Tibial nerve (tissue), 4 donors: ENCODE results near the gene PXN. TPM values are rescaled to one million over a fixed set of nuclear protein-coding genes. Genes with fewer than 3 reads are reported as not detected.

Experiments used
- DNase-seq, 2 donors: peaks; one replicate each; pipeline ENCODE4 v3.0.0-alpha.2; 2019; ENCODE audit warnings: low spot score in 2 of 2
- H3K27ac ChIP-seq, 4 donors: fragments of 200-600 bp; sonication (generic) in 3 of 4; one replicate each; pipeline ENCODE4 v1.5.1; 2017 to 2019; ENCODE audit warnings: mild to moderate bottlenecking in 1 of 4
- H3K27me3 ChIP-seq, 2 donors: fragments of 200-600 bp; sonication (generic) in 1 of 2; one replicate each; pipeline versions ENCODE4 v1.5.1 to v1.6.0; 2017 to 2019
- H3K36me3 ChIP-seq, 3 donors: fragments of 200-600 bp; sonication (generic); one replicate each; pipeline ENCODE4 v1.5.1; 2018 to 2019
- H3K4me1 ChIP-seq, 4 donors: fragments of 200-600 bp; sonication (generic) in 3 of 4; one replicate each; pipeline ENCODE4 v1.5.1; 2017 to 2019
- H3K4me3 ChIP-seq, 4 donors: fragments of 200-600 bp; sonication (generic) in 3 of 4; one replicate each; pipeline ENCODE4 v1.5.1; 2017 to 2019; ENCODE audit warnings: mild to moderate bottlenecking in 1 of 4, moderate library complexity in 1 of 4
- H3K9me3 ChIP-seq, 4 donors: fragments of 200-600 bp; sonication (generic) in 3 of 4; one replicate each; pipeline ENCODE4 v1.5.1; 2017 to 2019
- EP300 ChIP-seq, 2 donors: sonication (generic); formaldehyde crosslinking; IDR thresholded peaks; one replicate each; pipeline ENCODE4 v1.6.1; 2017; ENCODE audit warnings: antibody characterized with exemption in 2 of 2, mild to moderate bottlenecking in 1 of 2
- POLR2A ChIP-seq, 2 donors: fragments of 450-650 bp; IDR thresholded peaks; one replicate each; pipeline ENCODE4 v1.6.1; 2017; ENCODE audit warnings: antibody characterized with exemption in 2 of 2, mild to moderate bottlenecking in 2 of 2, moderate library complexity in 2 of 2
- WGBS, 2 donors: methylation state at CpG; one replicate each; pipeline ENCODE4 v1.1.5; 2018; 5-methylcytosine and 5-hydroxymethylcytosine counted together
- total RNA-seq, 4 donors: library from RNA; depleted of rRNA; stranded (reverse); fragments of >200 nt; gene quantifications; one replicate each; pipeline ENCODE4 v1.1.0, GENCODE V29; 2016
- TF ChIP-seq, protein P1 (sequence below), 5 experiments: fragments of 200-600 bp in 3 of 5; fragments of 450-650 bp in 2 of 5; sonication (generic) in 3 of 5; IDR thresholded peaks; one replicate each; pipeline ENCODE4 v1.5.1; 2016 to 2019; ENCODE audit warnings: antibody characterized with exemption in 5 of 5, mild to moderate bottlenecking in 3 of 5, moderate library complexity in 2 of 5

PXN gene
- total RNA-seq, 4 donors from 2014 or later: 217 to 428 (median 330) TPM

DNA sequence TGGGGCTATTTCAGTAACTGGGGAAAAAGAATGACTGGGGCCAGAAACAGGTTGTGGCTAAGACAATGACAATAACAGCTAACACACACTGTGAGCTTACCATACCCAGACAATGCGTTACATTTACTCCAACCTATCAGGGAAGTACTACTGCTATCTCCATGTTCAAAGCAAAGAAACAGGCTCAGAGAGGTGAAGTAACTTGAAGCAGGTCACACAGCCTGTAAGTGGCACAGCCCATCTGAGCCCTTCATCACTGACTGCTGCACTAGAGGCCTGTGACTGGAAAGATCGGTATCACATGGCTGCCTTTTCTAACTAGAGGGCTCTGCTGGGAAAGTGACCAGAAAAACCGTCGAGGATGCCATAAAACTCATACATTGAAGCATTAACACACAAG is 78.9 kb downstream of the PXN start:
- TF ChIP-seq, protein P1, sequence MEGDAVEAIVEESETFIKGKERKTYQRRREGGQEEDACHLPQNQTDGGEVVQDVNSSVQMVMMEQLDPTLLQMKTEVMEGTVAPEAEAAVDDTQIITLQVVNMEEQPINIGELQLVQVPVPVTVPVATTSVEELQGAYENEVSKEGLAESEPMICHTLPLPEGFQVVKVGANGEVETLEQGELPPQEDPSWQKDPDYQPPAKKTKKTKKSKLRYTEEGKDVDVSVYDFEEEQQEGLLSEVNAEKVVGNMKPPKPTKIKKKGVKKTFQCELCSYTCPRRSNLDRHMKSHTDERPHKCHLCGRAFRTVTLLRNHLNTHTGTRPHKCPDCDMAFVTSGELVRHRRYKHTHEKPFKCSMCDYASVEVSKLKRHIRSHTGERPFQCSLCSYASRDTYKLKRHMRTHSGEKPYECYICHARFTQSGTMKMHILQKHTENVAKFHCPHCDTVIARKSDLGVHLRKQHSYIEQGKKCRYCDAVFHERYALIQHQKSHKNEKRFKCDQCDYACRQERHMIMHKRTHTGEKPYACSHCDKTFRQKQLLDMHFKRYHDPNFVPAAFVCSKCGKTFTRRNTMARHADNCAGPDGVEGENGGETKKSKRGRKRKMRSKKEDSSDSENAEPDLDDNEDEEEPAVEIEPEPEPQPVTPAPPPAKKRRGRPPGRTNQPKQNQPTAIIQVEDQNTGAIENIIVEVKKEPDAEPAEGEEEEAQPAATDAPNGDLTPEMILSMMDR (IDR thresholded peaks at IDR 0.05): no peak
- TF ChIP-seq EP300 (IDR thresholded peaks at IDR 0.05): no peak
- no peak for TF ChIP-seq POLR2A (IDR thresholded peaks at IDR 0.05)
- no peaks in the 10 kb centered on the region for H3K27me3 ChIP-seq
- H3K4me1 ChIP-seq: peaks cover 0 to 4% (median 0%) of the 10 kb centered on the region in 4 donors
- WGBS, 2 donors: 83 to 86% methylated on average over 4 of the region's 4 CpGs
- H3K4me3 ChIP-seq: no peak overlapping the region
- H3K27ac ChIP-seq: no peak overlapping the region
- H3K36me3 ChIP-seq: peaks cover 4 to 90% (median 30%) of the 10 kb centered on the region in 3 donors
- DNase-seq: no peak
- no peaks in the 10 kb centered on the region for H3K9me3 ChIP-seq

DNA sequence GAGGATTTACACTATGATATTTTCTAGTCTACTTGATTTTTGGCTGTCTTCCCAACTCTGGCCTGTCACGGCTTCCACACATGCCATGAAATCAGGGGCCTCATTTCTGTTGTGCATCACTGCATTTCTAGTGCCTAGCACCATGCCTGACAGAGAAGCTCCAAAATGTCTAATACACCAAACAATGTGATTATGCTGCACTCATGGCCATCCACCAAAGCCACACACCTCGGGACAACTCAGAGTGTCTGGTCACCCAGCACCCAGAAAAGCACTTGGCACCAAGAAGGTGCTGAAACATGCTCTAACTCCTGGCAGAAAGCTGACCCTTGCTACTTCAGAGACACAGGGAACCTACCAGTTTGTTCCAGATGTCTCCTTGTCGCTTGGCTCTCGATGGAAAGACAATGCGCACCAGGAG is 82.3 kb downstream of the PXN start:
- no peak overlapping the region for H3K4me3 ChIP-seq
- no peak overlapping the region for H3K27ac ChIP-seq
- H3K9me3 ChIP-seq: no peaks in the 10 kb centered on the region
- H3K36me3 ChIP-seq: peaks cover 4 to 93% (median 32%) of the 10 kb centered on the region in 3 donors
- H3K27me3 ChIP-seq: no peaks in the 10 kb centered on the region
- no peak for DNase-seq
- H3K4me1 ChIP-seq: no peaks in the 10 kb centered on the region
- TF ChIP-seq EP300 (IDR thresholded peaks at IDR 0.05): no peak
- TF ChIP-seq POLR2A (IDR thresholded peaks at IDR 0.05): no peak
- TF ChIP-seq, protein P1 (IDR thresholded peaks at IDR 0.05): no peak
- 84 to 85% methylated on average over 5 of the region's 5 CpGs for WGBS, 2 donors

GRCh38 chr12:120181991-120182631 is 83.4 kb downstream of the PXN start:
- H3K4me3 ChIP-seq: no peak overlapping the region
- whole genome bisulfite sequencing, 2 donors: 80 to 83% methylated on average over 7 to 8 of the region's 8 CpGs
- no peak for DNase-seq
- TF ChIP-seq POLR2A (IDR thresholded peaks at IDR 0.05): no peak
- TF ChIP-seq, protein P1 (IDR thresholded peaks at IDR 0.05): no peak
- TF ChIP-seq EP300 (IDR thresholded peaks at IDR 0.05): no peak
- no peaks in the 10 kb centered on the region for H3K9me3 ChIP-seq
- peaks cover under 1 to 93% (median 42%) of the 10 kb centered on the region in 3 donors for H3K36me3 ChIP-seq
- H3K4me1 ChIP-seq: no peaks in the 10 kb centered on the region
- H3K27ac ChIP-seq: no peak overlapping the region
- H3K27me3 ChIP-seq: no peaks in the 10 kb centered on the region

DNA sequence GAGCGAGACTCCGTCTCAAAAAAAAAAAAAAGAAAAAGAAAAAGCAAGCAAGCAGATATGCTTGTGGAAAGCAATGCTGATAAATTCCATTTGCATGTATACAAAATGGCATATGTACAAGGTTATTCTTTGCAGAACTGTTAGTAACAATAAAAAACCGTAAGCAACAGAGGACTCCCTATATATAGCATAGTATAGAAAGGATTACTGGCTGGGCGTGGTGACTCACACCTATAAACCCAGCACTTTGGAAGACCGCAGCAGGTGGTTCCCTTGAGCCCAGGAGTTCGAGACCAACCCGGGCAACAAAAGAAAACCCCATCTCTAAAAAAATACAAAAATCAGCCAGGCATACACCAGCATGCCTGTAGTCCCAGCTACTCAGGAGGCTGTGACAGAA is 84.6 kb downstream of the PXN start:
- Histone ChIP-seq H3K4me3 (no peak overlapping the region), H3K36me3 (peaks cover 0 to 93% (median 42%) of the 10 kb centered on the region in 3 donors), H3K9me3 (no peaks in the 10 kb centered on the region), H3K27me3 (no peaks in the 10 kb centered on the region), H3K4me1 (no peaks in the 10 kb centered on the region), H3K27ac (no peak overlapping the region)
- WGBS, 2 donors: 93 to 95% methylated on average over 7 of the region's 7 CpGs
- DNase-seq: no peak
- TF ChIP-seq POLR2A (IDR thresholded peaks at IDR 0.05) (no peak), EP300 (IDR thresholded peaks at IDR 0.05) (no peak)
- TF ChIP-seq, protein P1 (IDR thresholded peaks at IDR 0.05): no peak

DNA sequence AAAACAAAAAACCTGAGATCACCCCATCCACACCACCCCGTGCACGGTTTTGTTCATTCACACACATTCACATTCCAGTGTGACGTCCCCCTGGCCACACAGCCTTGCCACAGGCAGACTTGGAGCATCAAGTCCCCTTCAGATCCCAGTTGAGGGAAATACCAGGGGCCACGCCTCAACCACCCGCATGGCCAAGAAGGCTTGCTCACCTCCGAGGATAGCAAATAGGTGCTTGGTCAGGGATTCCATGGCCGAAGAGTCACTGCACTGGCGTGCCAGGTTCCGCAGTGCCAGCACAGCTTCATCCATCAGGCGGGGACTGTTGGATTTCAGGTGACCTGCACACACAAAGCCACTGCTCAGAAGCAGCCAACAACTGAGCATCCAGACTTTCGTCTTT is 90.0 kb downstream of the PXN start:
- no peak overlapping the region for H3K4me3 ChIP-seq
- H3K27me3 ChIP-seq: no peaks in the 10 kb centered on the region
- no peak overlapping the region for H3K27ac ChIP-seq
- no peaks in the 10 kb centered on the region for H3K4me1 ChIP-seq
- no peak for DNase-seq
- no peaks in the 10 kb centered on the region for H3K9me3 ChIP-seq
- TF ChIP-seq, protein P1 (IDR thresholded peaks at IDR 0.05): no peak
- TF ChIP-seq EP300 (IDR thresholded peaks at IDR 0.05): no peak
- no peak for TF ChIP-seq POLR2A (IDR thresholded peaks at IDR 0.05)
- 88 to 90% methylated on average over 11 of the region's 11 CpGs for WGBS, 2 donors
- H3K36me3 ChIP-seq: peaks cover 9 to 100% (median 54%) of the 10 kb centered on the region in 3 donors
